SK-N-SH treated with all-trans-retinoic acid at 6 μM for 48 hours (cell line): ENCODE results near the gene JMJD1C.
"Not testable (repeated sequence)": the region's sequence is repeated elsewhere in the genome, so short reads cannot be mapped to it uniquely, and the experiment has no call there.

Experiments used
- ATAC-seq: fragments of 200-7000 bp; cut with Tn5 transposase; 3 replicates; pipeline ENCODE4 v1.9.1; 2020; ENCODE audit warnings: mild to moderate bottlenecking, moderate library complexity
- CREB5 ChIP-seq: fragments of 250-450 bp; sonication (Bioruptor Pico); IDR thresholded peaks from 2 replicates; pipeline ENCODE4 v1.5.1; 2020; ENCODE audit warnings: low read depth, mild to moderate bottlenecking, moderate library complexity
- CSDC2 ChIP-seq: fragments of 250-450 bp; sonication (Bioruptor Pico); IDR thresholded peaks from 2 replicates; pipeline ENCODE4 v1.5.0; 2020; ENCODE audit warnings: mild to moderate bottlenecking, moderate library complexity
- ESRRG ChIP-seq: fragments of 250-450 bp; sonication (Bioruptor Pico); IDR thresholded peaks from 2 replicates; pipeline ENCODE4 v1.6.1; 2021; ENCODE audit warnings: mild to moderate bottlenecking
- GLIS3 ChIP-seq: fragments of 250-450 bp; sonication (Bioruptor Pico); IDR thresholded peaks from 2 replicates; pipeline ENCODE4 v1.5.0; 2020; ENCODE audit warnings: mild to moderate bottlenecking, moderate library complexity
- ISL1 ChIP-seq: fragments of 250-450 bp; sonication (Bioruptor Pico); IDR thresholded peaks from 2 replicates; pipeline ENCODE4 v2.1.2; 2022; ENCODE audit warnings: mild to moderate bottlenecking, moderate library complexity
- OSR1 ChIP-seq: fragments of 250-450 bp; sonication (Bioruptor Pico); IDR thresholded peaks from 2 replicates; pipeline ENCODE4 v1.8.0; 2022; ENCODE audit warnings: moderate library complexity, mild to moderate bottlenecking, inconsistent platforms
- POU6F1 ChIP-seq: fragments of 250-450 bp; sonication (Bioruptor Pico); IDR thresholded peaks from 2 replicates; pipeline ENCODE4 v1.8.0; 2021; ENCODE audit warnings: low read depth, mild to moderate bottlenecking, moderate library complexity, borderline replicate concordance
- PPARA ChIP-seq: fragments of 250-450 bp; sonication (Bioruptor Pico); IDR thresholded peaks from 2 replicates; pipeline ENCODE4 v1.5.0; 2020; ENCODE audit warnings: mild to moderate bottlenecking, borderline replicate concordance
- RARB ChIP-seq: fragments of 250-450 bp; sonication (Bioruptor Pico); IDR thresholded peaks from 2 replicates; pipeline ENCODE4 v1.8.0; 2021; ENCODE audit warnings: mild to moderate bottlenecking, moderate library complexity
- SNAI2 ChIP-seq: fragments of 250-450 bp; sonication (Bioruptor Pico); IDR thresholded peaks from 2 replicates; pipeline ENCODE4 v1.5.0; 2020; ENCODE audit warnings: mild to moderate bottlenecking, moderate library complexity
- TCF4 ChIP-seq: fragments of 250-450 bp; sonication (Bioruptor Pico); IDR thresholded peaks from 2 replicates; pipeline ENCODE4 v1.8.0; 2021; ENCODE audit warnings: mild to moderate bottlenecking, moderate library complexity, borderline replicate concordance
- TOX ChIP-seq: fragments of 250-450 bp; sonication (Bioruptor Pico); IDR thresholded peaks from 2 replicates; pipeline ENCODE4 v1.8.0; 2021; ENCODE audit warnings: mild to moderate bottlenecking, moderate library complexity, borderline replicate concordance
- TSHZ2 ChIP-seq: fragments of 250-450 bp; sonication (Bioruptor Pico); IDR thresholded peaks from 2 replicates; pipeline ENCODE4 v1.5.0; 2020; ENCODE audit warnings: mild to moderate bottlenecking, moderate library complexity
- ZC3H10 ChIP-seq: fragments of 250-450 bp; sonication (Bioruptor Pico); IDR thresholded peaks from 2 replicates; pipeline ENCODE4 v1.5.1; 2021; ENCODE audit warnings: mild to moderate bottlenecking, moderate library complexity
- ZFP3 ChIP-seq: fragments of 250-450 bp; sonication (Bioruptor Pico); IDR thresholded peaks from 2 replicates; pipeline ENCODE4 v1.5.0; 2020; ENCODE audit warnings: mild to moderate bottlenecking, moderate library complexity
- ZFP30 ChIP-seq: fragments of 450-650 bp; formaldehyde crosslinking; IDR thresholded peaks from 2 replicates; pipeline ENCODE4 v1.5.0; 2022; ENCODE audit warnings: mild to moderate bottlenecking, moderate library complexity
- ZNF565 ChIP-seq: fragments of 450-650 bp; formaldehyde crosslinking; conservative IDR thresholded peaks from 2 replicates; pipeline ENCODE4 v1.5.0; 2020; ENCODE audit warnings: low read depth, mild to moderate bottlenecking, moderate library complexity
- ZNF70 ChIP-seq: fragments of 450-650 bp; formaldehyde crosslinking; IDR thresholded peaks from 2 replicates; pipeline ENCODE4 v1.5.0; 2020; ENCODE audit warnings: mild to moderate bottlenecking, moderate library complexity
- ZNF8 ChIP-seq: fragments of 450-650 bp; formaldehyde crosslinking; IDR thresholded peaks from 2 replicates; pipeline ENCODE4 v1.5.0; 2020; ENCODE audit warnings: mild to moderate bottlenecking, moderate library complexity
- TF ChIP-seq, protein P1 (sequence below): fragments of 250-450 bp; sonication (Bioruptor Pico); IDR thresholded peaks from 2 replicates; pipeline ENCODE4 v1.5.1; 2021; ENCODE audit warnings: mild to moderate bottlenecking, moderate library complexity

Gene JMJD1C

GRCh38 chr10:63155388-63156020 is 310.3 kb downstream of the JMJD1C start (continued):
- TF ChIP-seq TSHZ2 (CRISPR knock-in tag) (no peak), POU6F1 (CRISPR knock-in tag) (no peak), ZFP3 (no peak), ZNF8 (no peak), OSR1 (no peak), RARB (CRISPR knock-in tag) (no peak)
- TF ChIP-seq, protein P1, sequence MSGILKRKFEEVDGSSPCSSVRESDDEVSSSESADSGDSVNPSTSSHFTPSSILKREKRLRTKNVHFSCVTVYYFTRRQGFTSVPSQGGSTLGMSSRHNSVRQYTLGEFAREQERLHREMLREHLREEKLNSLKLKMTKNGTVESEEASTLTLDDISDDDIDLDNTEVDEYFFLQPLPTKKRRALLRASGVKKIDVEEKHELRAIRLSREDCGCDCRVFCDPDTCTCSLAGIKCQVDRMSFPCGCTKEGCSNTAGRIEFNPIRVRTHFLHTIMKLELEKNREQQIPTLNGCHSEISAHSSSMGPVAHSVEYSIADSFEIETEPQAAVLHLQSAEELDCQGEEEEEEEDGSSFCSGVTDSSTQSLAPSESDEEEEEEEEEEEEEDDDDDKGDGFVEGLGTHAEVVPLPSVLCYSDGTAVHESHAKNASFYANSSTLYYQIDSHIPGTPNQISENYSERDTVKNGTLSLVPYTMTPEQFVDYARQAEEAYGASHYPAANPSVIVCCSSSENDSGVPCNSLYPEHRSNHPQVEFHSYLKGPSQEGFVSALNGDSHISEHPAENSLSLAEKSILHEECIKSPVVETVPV: no peak

DNA sequence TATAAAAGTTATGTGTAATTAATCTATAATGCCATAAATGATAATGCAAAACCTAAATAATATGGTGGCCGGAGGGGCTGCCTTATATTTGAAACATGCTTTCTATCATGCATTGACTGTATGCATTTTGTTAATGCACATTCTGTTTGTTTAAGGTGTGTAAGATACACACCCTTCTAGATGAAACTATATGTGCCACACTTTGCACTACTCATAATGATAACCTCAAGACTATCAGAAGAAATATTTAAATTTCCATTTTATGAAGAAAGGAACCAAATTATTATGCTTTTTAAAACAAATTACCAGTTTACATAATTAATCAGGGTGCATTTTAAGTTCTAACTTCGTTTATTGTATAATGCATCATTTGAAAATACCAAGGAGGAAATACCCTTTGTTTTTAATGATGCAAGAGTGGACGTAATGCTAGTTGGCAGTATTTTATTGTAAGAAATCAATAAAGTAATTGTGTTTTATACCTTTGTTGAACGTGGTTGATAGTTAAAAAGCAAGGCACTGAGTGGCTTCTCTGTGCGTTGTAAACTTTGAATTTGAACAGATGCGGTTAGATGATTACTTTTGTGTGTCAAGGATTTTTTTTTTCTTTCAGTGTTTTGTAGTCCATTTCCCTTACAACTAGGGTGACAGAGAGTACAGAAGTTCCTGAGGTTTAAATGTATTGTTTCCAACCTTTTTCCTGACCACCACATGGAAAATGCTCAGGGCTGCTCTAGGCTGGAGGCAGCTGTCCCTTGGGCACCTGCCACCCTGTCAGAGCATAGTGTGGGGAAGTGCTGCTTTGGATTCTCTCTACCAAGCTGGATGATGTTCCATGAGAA is 311.0 kb downstream of the JMJD1C start:
- no peak for ATAC-seq

DNA sequence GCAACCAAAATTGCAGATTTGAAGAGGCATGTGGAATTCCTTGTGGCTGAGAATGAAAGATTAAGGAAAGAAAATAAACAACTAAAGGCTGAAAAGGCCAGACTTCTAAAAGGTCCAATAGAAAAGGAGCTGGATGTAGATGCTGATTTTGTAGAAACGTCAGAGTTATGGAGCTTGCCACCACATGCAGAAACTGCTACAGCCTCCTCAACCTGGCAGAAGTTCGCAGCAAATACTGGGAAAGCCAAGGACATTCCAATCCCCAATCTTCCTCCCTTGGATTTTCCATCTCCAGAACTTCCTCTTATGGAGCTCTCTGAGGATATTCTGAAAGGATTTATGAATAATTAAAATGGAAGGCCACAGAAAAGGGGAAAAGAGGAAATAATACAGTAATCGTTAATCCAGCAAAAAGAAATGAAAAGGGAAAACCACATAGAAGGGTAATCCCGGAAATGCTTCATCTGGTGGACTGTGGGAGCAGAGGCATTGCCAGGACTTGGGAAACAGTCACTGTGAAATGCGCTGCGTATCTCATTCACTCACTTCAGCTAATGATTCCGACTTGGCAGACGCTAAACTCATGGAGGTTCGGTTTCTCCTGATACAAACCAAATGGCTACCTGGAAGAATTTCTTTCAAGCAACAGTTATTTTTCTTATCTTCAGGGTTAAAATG is 311.8 kb downstream of the JMJD1C start:
- not testable (repeated sequence) for ATAC-seq

More for the DNA sequence above, 311.0 kb downstream of the JMJD1C start:
- no peak for TF ChIP-seq SNAI2 (CRISPR knock-in tag)
- TF ChIP-seq TCF4 (CRISPR knock-in tag): no peak
- TF ChIP-seq GLIS3 (CRISPR knock-in tag): no peak
- no peak for TF ChIP-seq ZNF565 (CRISPR knock-in tag)
- TF ChIP-seq CREB5 (CRISPR knock-in tag): no peak
- TF ChIP-seq ZFP3: no peak
- no peak for TF ChIP-seq ZC3H10 (CRISPR knock-in tag)
- TF ChIP-seq, protein P1: no peak
- no peak for TF ChIP-seq TSHZ2 (CRISPR knock-in tag)
- TF ChIP-seq ESRRG (CRISPR knock-in tag): no peak
- no peak for TF ChIP-seq ZFP30 (CRISPR knock-in tag)
- no peak for TF ChIP-seq RARB (CRISPR knock-in tag)
- no peak for TF ChIP-seq OSR1
- no peak for TF ChIP-seq ISL1 (CRISPR knock-in tag)
- TF ChIP-seq ZNF8: no peak
- TF ChIP-seq CSDC2: no peak
- TF ChIP-seq TOX: no peak
- no peak for TF ChIP-seq PPARA (CRISPR knock-in tag)
- TF ChIP-seq ZNF70 (CRISPR knock-in tag): no peak
